Upper lobe of left lung (tissue), 4 donors: ENCODE measurements around the gene MRPL23.

ENCODE experiments used
- CTCF ChIP-seq, 6 experiments: fragments of 450-650 bp in 4 of 6; fragments of 200-600 bp in 2 of 6; sonication (generic) in 2 of 6; IDR thresholded peaks; one replicate each; pipeline ENCODE4 v1.5.1; 2016 to 2019; ENCODE audit warnings: antibody characterized with exemption in 6 of 6
- EP300 ChIP-seq, 4 donors: sonication (generic); formaldehyde crosslinking; IDR thresholded peaks; one replicate each; pipeline ENCODE4 v1.5.1; 2017; ENCODE audit warnings: antibody characterized with exemption in 4 of 4, control low read depth in 2 of 4
- POLR2A ChIP-seq, 4 donors: fragments of 450-650 bp; IDR thresholded peaks; one replicate each; pipeline ENCODE4 v1.5.1; 2016 to 2017; ENCODE audit warnings: antibody characterized with exemption in 4 of 4, mild to moderate bottlenecking in 2 of 4
- POLR2AphosphoS5 ChIP-seq, 2 donors: sonication (generic); formaldehyde crosslinking; IDR thresholded peaks; one replicate each; pipeline ENCODE4 v1.5.1; 2017; ENCODE audit warnings: antibody characterized with exemption in 2 of 2

GRCh38 chr11:1968454-1969002, 21.4 kb downstream of the MRPL23 start:
- TF ChIP-seq EP300 (IDR thresholded peaks at IDR 0.05) (no peak), CTCF (IDR thresholded peaks at IDR 0.05) (no peak), POLR2AphosphoS5 (IDR thresholded peaks at IDR 0.05) (no peak), POLR2A (IDR thresholded peaks at IDR 0.05) (no peak)
